WTC11 (cell line): Measurements from ENCODE around the gene PTPRT. TPM values are rescaled to one million over a fixed set of nuclear protein-coding genes. Genes with fewer than 3 reads are reported as not detected.

Experiments
- ATAC-seq: fragments of 200-7000 bp; cut with Tn5 transposase; 2 replicates; pipeline ENCODE4 v1.10.0; 2021; ENCODE audit warnings: mild to moderate bottlenecking, moderate library complexity
- CTCF ChIA-PET: fragments of 300-600 bp; sonication (Branson Sonifier 250); formaldehyde crosslinking; loops from one replicate; lab custom pipeline; 2021; ENCODE audit warnings: antibody characterized with exemption; lab: Charles Lee
- POLR2A ChIA-PET: fragments of 350-600 bp; sonication (Branson Sonifier 250); formaldehyde crosslinking; loops from one replicate; lab custom pipeline; 2021; ENCODE audit warnings: antibody characterized with exemption; lab: Charles Lee
- DNase-seq: peaks from one replicate; pipeline ENCODE4 v3.0.0; 2021; ENCODE audit warnings: low spot score
- H3K27ac Mint-ChIP-seq: 2 replicates; pipeline ENCODE4 v1.8.0; 2021; ENCODE audit warnings: mixed read lengths
- H3K27me3 Mint-ChIP-seq: 2 replicates; pipeline ENCODE4 v1.8.0; 2021; ENCODE audit warnings: low read depth, mild to moderate bottlenecking, moderate library complexity, mixed read lengths
- H3K36me3 Mint-ChIP-seq: 2 replicates; pipeline ENCODE4 v1.8.0; 2021; ENCODE audit warnings: mixed read lengths
- H3K4me1 Mint-ChIP-seq: 2 replicates; pipeline ENCODE4 v1.8.0; 2022; ENCODE audit warnings: mixed read lengths
- H3K4me3 Mint-ChIP-seq: 2 replicates; pipeline ENCODE4 v1.8.0; 2021; ENCODE audit warnings: mild to moderate bottlenecking, moderate library complexity, mixed read lengths
- H3K9me3 Mint-ChIP-seq: 2 replicates; pipeline ENCODE4 v1.8.0; 2021; ENCODE audit warnings: mixed read lengths
- CDX4 ChIP-seq: fragments of 250-450 bp; sonication (Bioruptor Pico); IDR thresholded peaks from 2 replicates; pipeline ENCODE4 v1.9.0; 2021; ENCODE audit warnings: moderate library complexity, mild to moderate bottlenecking, inconsistent platforms, borderline replicate concordance
- CREM ChIP-seq: sonication (generic); formaldehyde crosslinking; IDR thresholded peaks from 2 replicates; pipeline ENCODE4 v1.8.1; 2022; ENCODE audit warnings: mild to moderate bottlenecking, missing genetic modification reagents, moderate library complexity
- EMX1 ChIP-seq: fragments of 250-450 bp; sonication (Bioruptor Pico); IDR thresholded peaks from 2 replicates; pipeline ENCODE4 v1.8.0; 2021; ENCODE audit warnings: mild to moderate bottlenecking
- ERG ChIP-seq: fragments of 250-450 bp; sonication (Bioruptor Pico); IDR thresholded peaks from 2 replicates; pipeline ENCODE4 v1.8.0; 2021; ENCODE audit warnings: mild to moderate bottlenecking
- FOXJ3 ChIP-seq: sonication (generic); formaldehyde crosslinking; IDR thresholded peaks from 2 replicates; pipeline ENCODE4 v1.9.0; 2021; ENCODE audit warnings: missing genetic modification reagents, mild to moderate bottlenecking, borderline replicate concordance
- IRF2 ChIP-seq: sonication (generic); formaldehyde crosslinking; IDR thresholded peaks from 2 replicates; pipeline ENCODE4 v1.8.0; 2022; ENCODE audit warnings: low read depth, missing genetic modification reagents, borderline replicate concordance
- NR2C2 ChIP-seq: sonication (generic); formaldehyde crosslinking; IDR thresholded peaks from 2 replicates; pipeline ENCODE4 v1.8.0; 2022; ENCODE audit warnings: mild to moderate bottlenecking, missing genetic modification reagents
- RORB ChIP-seq: fragments of 250-450 bp; sonication (Bioruptor Pico); IDR thresholded peaks from 2 replicates; pipeline ENCODE4 v1.9.0; 2021; ENCODE audit warnings: mild to moderate bottlenecking
- TCF7 ChIP-seq: sonication (generic); formaldehyde crosslinking; IDR thresholded peaks from 2 replicates; pipeline ENCODE4 v1.8.0; 2022; ENCODE audit warnings: mild to moderate bottlenecking, low read depth, missing genetic modification reagents, moderate library complexity
- USF1 ChIP-seq: sonication (generic); formaldehyde crosslinking; IDR thresholded peaks from 2 replicates; pipeline ENCODE4 v1.8.0; 2022; ENCODE audit warnings: mild to moderate bottlenecking, missing genetic modification reagents
- ZMAT4 ChIP-seq: fragments of 250-450 bp; sonication (Bioruptor Pico); IDR thresholded peaks from 2 replicates; pipeline ENCODE4 v1.9.0; 2021; ENCODE audit warnings: mild to moderate bottlenecking
- ZNF138 ChIP-seq: sonication (generic); formaldehyde crosslinking; conservative IDR thresholded peaks from 2 replicates; pipeline ENCODE4 v1.8.1; 2022; ENCODE audit warnings: mild to moderate bottlenecking, moderate library complexity, missing genetic modification reagents
- ZNF317 ChIP-seq: sonication (generic); formaldehyde crosslinking; IDR thresholded peaks from 2 replicates; pipeline ENCODE4 v1.8.1; 2023; ENCODE audit warnings: low read depth, mild to moderate bottlenecking, moderate library complexity, missing genetic modification reagents, borderline replicate concordance
- ZNF423 ChIP-seq: fragments of 250-450 bp; sonication (Bioruptor Pico); IDR thresholded peaks from 2 replicates; pipeline ENCODE4 v2.1.2; 2022; ENCODE audit warnings: mild to moderate bottlenecking, moderate library complexity
- ZNF512 ChIP-seq: sonication (generic); formaldehyde crosslinking; IDR thresholded peaks from 2 replicates; pipeline ENCODE4 v1.8.1; 2022; ENCODE audit warnings: missing genetic modification reagents, borderline replicate concordance
- ZSCAN18 ChIP-seq: fragments of 250-450 bp; sonication (Bioruptor Pico); IDR thresholded peaks from 2 replicates; pipeline ENCODE4 v2.1.2; 2022; ENCODE audit warnings: mild to moderate bottlenecking, moderate library complexity
- total RNA-seq: library from RNA; stranded (reverse); gene quantifications from 3 replicates; pipeline ENCODE4 v1.2.3, GENCODE V29; 2021
- TF ChIP-seq, protein P1 (sequence below): sonication (generic); formaldehyde crosslinking; IDR thresholded peaks from 2 replicates; pipeline ENCODE4 v1.8.1; 2023; ENCODE audit warnings: mild to moderate bottlenecking, missing genetic modification reagents
- TF ChIP-seq, protein P2 (sequence below): sonication (generic); formaldehyde crosslinking; conservative IDR thresholded peaks from 2 replicates; pipeline ENCODE4 v1.8.1; 2023; ENCODE audit warnings: mild to moderate bottlenecking, low read depth, missing genetic modification reagents, moderate library complexity
- TF ChIP-seq, protein P3 (sequence below): sonication (generic); formaldehyde crosslinking; IDR thresholded peaks from 2 replicates; pipeline ENCODE4 v1.8.0; 2023; ENCODE audit warnings: missing genetic modification reagents
- TF ChIP-seq, protein P4 (sequence below): sonication (generic); formaldehyde crosslinking; conservative IDR thresholded peaks from 2 replicates; pipeline ENCODE4 v1.8.1; 2022; ENCODE audit warnings: mild to moderate bottlenecking, missing genetic modification reagents
- TF ChIP-seq, protein P5 (sequence below): sonication (generic); formaldehyde crosslinking; IDR thresholded peaks from 2 replicates; pipeline ENCODE4 v1.8.1; 2023; ENCODE audit warnings: mild to moderate bottlenecking, moderate library complexity, missing genetic modification reagents
- TF ChIP-seq, protein P6 (sequence below): sonication (generic); formaldehyde crosslinking; IDR thresholded peaks from 2 replicates; pipeline ENCODE4 v1.8.0; 2022; ENCODE audit warnings: mild to moderate bottlenecking, missing genetic modification reagents

The PTPRT gene
- total RNA-seq, 1 experiment from 2014 or later: 1.1 TPM

GRCh38 chr20:42272516-42272915, 917.2 kb downstream of the PTPRT start:
- POLR2A ChIA-PET: no interaction called here
- DNase-seq: no peak
- H3K36me3 Mint-ChIP-seq: no peaks in the 10 kb centered on the region

DNA sequence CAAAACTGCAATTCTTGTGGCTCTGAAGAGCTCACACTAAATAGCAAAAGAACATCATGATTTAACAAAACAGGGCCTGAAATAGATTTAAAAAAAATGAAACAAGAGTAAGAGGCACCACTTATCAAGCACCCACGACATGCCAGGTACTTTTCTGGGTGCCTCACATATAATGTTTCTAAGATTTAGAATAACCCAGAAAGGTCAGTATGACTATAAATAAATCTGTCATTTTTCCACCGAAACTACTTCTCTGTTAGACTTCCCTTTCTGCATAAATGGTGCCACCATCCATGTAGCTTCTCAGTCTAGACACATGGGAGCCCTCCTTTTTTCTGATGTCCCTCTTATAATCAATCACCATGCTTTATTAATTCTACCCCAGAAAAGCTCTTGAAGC, 919.2 kb downstream of the PTPRT start:
- no peak overlapping the region for H3K4me3 Mint-ChIP-seq
- no peak for ATAC-seq
- no peak overlapping the region for H3K27ac Mint-ChIP-seq
- peaks cover 10% of the 10 kb centered on the region for H3K4me1 Mint-ChIP-seq
- peaks cover 8% of the 10 kb centered on the region for H3K27me3 Mint-ChIP-seq
- H3K9me3 Mint-ChIP-seq: peaks cover 6% of the 10 kb centered on the region; the same call in 1 of the 2 replicates
- CTCF ChIA-PET: no interaction called here
- TF ChIP-seq, protein P1, sequence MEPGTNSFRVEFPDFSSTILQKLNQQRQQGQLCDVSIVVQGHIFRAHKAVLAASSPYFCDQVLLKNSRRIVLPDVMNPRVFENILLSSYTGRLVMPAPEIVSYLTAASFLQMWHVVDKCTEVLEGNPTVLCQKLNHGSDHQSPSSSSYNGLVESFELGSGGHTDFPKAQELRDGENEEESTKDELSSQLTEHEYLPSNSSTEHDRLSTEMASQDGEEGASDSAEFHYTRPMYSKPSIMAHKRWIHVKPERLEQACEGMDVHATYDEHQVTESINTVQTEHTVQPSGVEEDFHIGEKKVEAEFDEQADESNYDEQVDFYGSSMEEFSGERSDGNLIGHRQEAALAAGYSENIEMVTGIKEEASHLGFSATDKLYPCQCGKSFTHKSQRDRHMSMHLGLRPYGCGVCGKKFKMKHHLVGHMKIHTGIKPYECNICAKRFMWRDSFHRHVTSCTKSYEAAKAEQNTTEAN (CRISPR knock-in tag): no peak
- TF ChIP-seq, protein P2, sequence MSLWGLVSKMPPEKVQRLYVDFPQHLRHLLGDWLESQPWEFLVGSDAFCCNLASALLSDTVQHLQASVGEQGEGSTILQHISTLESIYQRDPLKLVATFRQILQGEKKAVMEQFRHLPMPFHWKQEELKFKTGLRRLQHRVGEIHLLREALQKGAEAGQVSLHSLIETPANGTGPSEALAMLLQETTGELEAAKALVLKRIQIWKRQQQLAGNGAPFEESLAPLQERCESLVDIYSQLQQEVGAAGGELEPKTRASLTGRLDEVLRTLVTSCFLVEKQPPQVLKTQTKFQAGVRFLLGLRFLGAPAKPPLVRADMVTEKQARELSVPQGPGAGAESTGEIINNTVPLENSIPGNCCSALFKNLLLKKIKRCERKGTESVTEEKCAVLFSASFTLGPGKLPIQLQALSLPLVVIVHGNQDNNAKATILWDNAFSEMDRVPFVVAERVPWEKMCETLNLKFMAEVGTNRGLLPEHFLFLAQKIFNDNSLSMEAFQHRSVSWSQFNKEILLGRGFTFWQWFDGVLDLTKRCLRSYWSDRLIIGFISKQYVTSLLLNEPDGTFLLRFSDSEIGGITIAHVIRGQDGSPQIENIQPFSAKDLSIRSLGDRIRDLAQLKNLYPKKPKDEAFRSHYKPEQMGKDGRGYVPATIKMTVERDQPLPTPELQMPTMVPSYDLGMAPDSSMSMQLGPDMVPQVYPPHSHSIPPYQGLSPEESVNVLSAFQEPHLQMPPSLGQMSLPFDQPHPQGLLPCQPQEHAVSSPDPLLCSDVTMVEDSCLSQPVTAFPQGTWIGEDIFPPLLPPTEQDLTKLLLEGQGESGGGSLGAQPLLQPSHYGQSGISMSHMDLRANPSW: no peak
- TF ChIP-seq CREM (CRISPR knock-in tag) (no peak), ZSCAN18 (CRISPR knock-in tag) (no peak), ERG (CRISPR knock-in tag) (no peak), ZNF512 (CRISPR knock-in tag) (no peak), TCF7 (no peak), FOXJ3 (CRISPR knock-in tag) (no peak), ZMAT4 (CRISPR knock-in tag) (no peak), RORB (CRISPR knock-in tag) (no peak), ZNF138 (CRISPR knock-in tag) (no peak)
- TF ChIP-seq, protein P3, sequence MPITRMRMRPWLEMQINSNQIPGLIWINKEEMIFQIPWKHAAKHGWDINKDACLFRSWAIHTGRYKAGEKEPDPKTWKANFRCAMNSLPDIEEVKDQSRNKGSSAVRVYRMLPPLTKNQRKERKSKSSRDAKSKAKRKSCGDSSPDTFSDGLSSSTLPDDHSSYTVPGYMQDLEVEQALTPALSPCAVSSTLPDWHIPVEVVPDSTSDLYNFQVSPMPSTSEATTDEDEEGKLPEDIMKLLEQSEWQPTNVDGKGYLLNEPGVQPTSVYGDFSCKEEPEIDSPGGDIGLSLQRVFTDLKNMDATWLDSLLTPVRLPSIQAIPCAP (CRISPR knock-in tag): no peak
- TF ChIP-seq, protein P4, sequence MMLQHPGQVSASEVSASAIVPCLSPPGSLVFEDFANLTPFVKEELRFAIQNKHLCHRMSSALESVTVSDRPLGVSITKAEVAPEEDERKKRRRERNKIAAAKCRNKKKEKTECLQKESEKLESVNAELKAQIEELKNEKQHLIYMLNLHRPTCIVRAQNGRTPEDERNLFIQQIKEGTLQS (CRISPR knock-in tag): no peak
- TF ChIP-seq, protein P5, sequence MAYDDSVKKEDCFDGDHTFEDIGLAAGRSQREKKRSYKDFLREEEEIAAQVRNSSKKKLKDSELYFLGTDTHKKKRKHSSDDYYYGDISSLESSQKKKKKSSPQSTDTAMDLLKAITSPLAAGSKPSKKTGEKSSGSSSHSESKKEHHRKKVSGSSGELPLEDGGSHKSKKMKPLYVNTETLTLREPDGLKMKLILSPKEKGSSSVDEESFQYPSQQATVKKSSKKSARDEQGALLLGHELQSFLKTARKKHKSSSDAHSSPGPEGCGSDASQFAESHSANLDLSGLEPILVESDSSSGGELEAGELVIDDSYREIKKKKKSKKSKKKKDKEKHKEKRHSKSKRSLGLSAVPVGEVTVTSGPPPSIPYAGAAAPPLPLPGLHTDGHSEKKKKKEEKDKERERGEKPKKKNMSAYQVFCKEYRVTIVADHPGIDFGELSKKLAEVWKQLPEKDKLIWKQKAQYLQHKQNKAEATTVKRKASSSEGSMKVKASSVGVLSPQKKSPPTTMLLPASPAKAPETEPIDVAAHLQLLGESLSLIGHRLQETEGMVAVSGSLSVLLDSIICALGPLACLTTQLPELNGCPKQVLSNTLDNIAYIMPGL (CRISPR knock-in tag): no peak
- POLR2A ChIA-PET: no interaction called here
- no peaks in the 10 kb centered on the region for H3K36me3 Mint-ChIP-seq
- DNase-seq: no peak

More at GRCh38 chr20:42272516-42272915, 917.2 kb downstream of the PTPRT start:
- H3K4me1 Mint-ChIP-seq: peaks cover 15% of the 10 kb centered on the region
- H3K4me3 Mint-ChIP-seq: no peak overlapping the region
- ATAC-seq: no peak
- H3K27ac Mint-ChIP-seq: no peak overlapping the region
- TF ChIP-seq USF1 (CRISPR knock-in tag): no peak
- no peak for TF ChIP-seq ZNF423 (CRISPR knock-in tag)
- TF ChIP-seq, protein P6, sequence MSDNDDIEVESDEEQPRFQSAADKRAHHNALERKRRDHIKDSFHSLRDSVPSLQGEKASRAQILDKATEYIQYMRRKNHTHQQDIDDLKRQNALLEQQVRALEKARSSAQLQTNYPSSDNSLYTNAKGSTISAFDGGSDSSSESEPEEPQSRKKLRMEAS (CRISPR knock-in tag): no peak
- TF ChIP-seq NR2C2 (CRISPR knock-in tag): no peak
- TF ChIP-seq IRF2: no peak
- TF ChIP-seq CDX4: no peak
- TF ChIP-seq EMX1 (CRISPR knock-in tag): no peak
- no peak for TF ChIP-seq ZNF317
- peaks cover 19% of the 10 kb centered on the region for H3K27me3 Mint-ChIP-seq
- H3K9me3 Mint-ChIP-seq: peaks cover 6% of the 10 kb centered on the region; the same call in 1 of the 2 replicates
- CTCF ChIA-PET: no interaction called here
